ENCODE results near the gene BCL2L11. TPM values are rescaled to one million over a fixed set of nuclear protein-coding genes. Genes with fewer than 3 reads are reported as not detected.

The BCL2L11 gene
- total RNA-seq, 1 donor from 2014 or later, result 90.1 TPM

DNA sequence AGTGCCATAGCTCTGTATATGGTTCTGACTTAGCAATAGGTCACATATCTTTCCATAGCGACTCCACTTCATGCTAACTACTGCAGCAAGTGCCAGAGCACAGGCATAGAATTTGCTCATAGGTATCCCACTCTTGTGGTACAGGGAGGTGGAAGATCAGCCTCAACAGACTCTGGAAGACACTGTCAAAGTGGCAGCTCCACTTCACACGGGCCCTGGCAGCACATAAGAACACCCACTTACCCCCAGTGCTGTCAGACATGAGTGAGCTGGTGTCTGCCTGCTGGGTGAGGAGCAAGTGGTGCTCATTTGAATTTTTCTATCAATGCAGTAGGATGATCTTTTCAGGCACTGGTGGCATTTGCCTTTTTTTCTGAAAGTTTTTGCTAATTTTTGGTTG is 48.6 kb downstream of the BCL2L11 start:
- Histone ChIP-seq H3K36me3 (peaks cover 0 to 18% of the 10 kb centered on the region in 2 donors), H3K4me3 (no peak overlapping the region), H3K4me1 (peaks cover 13% of the 10 kb centered on the region), H3K27ac (no peak overlapping the region), H3K27me3 (no peaks in the 10 kb centered on the region), H3K9me3 (no peaks in the 10 kb centered on the region)
- DNase-seq (ENCODE audit: extremely low spot score in 2 of 2), result no peak
- TF ChIP-seq, protein P1, sequence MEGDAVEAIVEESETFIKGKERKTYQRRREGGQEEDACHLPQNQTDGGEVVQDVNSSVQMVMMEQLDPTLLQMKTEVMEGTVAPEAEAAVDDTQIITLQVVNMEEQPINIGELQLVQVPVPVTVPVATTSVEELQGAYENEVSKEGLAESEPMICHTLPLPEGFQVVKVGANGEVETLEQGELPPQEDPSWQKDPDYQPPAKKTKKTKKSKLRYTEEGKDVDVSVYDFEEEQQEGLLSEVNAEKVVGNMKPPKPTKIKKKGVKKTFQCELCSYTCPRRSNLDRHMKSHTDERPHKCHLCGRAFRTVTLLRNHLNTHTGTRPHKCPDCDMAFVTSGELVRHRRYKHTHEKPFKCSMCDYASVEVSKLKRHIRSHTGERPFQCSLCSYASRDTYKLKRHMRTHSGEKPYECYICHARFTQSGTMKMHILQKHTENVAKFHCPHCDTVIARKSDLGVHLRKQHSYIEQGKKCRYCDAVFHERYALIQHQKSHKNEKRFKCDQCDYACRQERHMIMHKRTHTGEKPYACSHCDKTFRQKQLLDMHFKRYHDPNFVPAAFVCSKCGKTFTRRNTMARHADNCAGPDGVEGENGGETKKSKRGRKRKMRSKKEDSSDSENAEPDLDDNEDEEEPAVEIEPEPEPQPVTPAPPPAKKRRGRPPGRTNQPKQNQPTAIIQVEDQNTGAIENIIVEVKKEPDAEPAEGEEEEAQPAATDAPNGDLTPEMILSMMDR (IDR thresholded peaks at IDR 0.05), result no peak
- TF ChIP-seq POLR2A (IDR thresholded peaks at IDR 0.05), result no peak
- TF ChIP-seq POLR2AphosphoS5 (IDR thresholded peaks at IDR 0.05; ENCODE audit: insufficient read depth in 1 of 2, low read depth in 1 of 2), result no peak
- intact Hi-C loops (cut with DNase I), result no loop called here

DNA sequence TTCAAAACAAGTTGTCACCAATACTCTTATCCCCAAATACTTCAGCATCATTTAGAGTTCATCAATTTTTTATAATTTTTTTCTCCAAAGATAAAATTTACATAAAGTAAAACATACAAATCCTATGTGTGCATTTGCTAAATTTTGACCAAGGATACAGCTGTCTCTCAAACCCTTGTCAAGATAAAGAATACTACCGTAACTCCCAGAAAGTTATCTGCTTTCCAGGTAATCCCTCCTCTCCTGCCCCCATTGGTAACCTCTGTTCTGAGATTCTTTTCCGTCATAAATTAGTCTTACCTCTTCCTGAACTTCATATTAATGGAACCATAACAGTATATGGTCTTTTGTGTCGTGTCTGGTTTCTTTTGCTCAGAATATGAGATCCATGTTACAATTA is 49.2 kb downstream of the BCL2L11 start:
- no peak overlapping the region for H3K27ac ChIP-seq
- TF ChIP-seq POLR2AphosphoS5 (IDR thresholded peaks at IDR 0.05; ENCODE audit: insufficient read depth in 1 of 2, low read depth in 1 of 2) (no peak), POLR2A (IDR thresholded peaks at IDR 0.05) (no peak)
- TF ChIP-seq, protein P1 (IDR thresholded peaks at IDR 0.05), result no peak
- peaks cover 0 to 18% of the 10 kb centered on the region in 2 donors for H3K36me3 ChIP-seq
- no peak overlapping the region for H3K4me3 ChIP-seq
- no peaks in the 10 kb centered on the region for H3K27me3 ChIP-seq
- intact Hi-C loops (cut with DNase I), result no loop called here
- H3K9me3 ChIP-seq, result no peaks in the 10 kb centered on the region
- peaks cover 13% of the 10 kb centered on the region for H3K4me1 ChIP-seq
- DNase-seq (ENCODE audit: extremely low spot score in 2 of 2), result no peak

DNA sequence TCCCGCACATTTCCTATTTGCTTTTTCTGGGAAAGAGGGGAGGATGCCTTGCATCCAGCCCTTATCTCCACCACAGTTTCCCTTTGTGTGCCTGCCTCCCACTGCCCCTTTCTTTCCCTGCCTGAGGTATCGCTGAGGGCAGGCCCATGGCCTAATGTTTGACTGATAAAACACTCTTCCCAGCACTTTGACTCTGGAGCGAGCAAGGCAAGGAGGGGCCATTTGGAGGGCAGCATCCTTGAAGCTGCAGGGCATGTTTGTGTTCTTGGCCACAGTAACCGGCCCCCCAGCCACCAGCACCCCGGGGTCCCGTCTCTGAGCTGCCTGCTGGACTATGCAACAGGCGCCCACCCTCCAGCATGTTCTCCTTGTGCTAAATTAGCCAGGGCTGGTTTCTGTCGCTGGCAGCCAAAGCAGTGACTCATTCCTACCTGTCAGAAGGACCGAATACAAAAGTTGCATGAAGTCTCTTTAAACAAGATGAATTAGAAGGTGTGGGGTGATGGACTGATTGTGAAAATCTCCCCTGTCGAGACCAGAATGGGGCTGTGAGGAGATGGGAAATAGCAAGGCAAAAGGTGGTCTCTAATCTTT is 50.7 kb downstream of the BCL2L11 start:
- no peak for DNase-seq (ENCODE audit: extremely low spot score in 2 of 2)
- TF ChIP-seq POLR2A (IDR thresholded peaks at IDR 0.05) (no peak), POLR2AphosphoS5 (IDR thresholded peaks at IDR 0.05; ENCODE audit: insufficient read depth in 1 of 2, low read depth in 1 of 2) (no peak)
- TF ChIP-seq, protein P1 (IDR thresholded peaks at IDR 0.05), result no peak
- H3K27me3 ChIP-seq, result no peaks in the 10 kb centered on the region
- peaks cover 13% of the 10 kb centered on the region for H3K4me1 ChIP-seq
- H3K27ac ChIP-seq, result no peak overlapping the region
- no peak overlapping the region for H3K4me3 ChIP-seq
- intact Hi-C loops (cut with DNase I), result no loop called here
- H3K9me3 ChIP-seq, result no peaks in the 10 kb centered on the region
- H3K36me3 ChIP-seq, result peaks cover 0 to 7% of the 10 kb centered on the region in 2 donors

DNA sequence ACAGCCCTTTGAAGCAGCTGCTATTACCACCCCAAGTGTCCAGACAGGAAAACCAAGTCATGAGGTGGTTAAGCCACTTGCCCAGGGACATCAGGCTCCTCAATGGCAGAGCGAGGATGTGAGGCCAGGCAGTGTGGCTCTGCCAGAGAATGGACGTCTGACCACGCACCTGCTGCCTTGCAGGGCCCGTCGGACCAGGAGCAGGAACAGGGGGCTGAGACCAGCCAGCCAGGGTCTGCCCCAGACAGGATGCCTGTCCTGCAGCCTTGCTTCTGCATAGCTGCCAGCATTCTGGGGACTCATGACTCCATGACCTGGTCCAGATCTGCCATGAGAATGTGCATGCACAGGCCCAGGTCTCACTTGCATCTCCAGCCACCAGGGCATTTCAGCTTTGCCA is 52.0 kb downstream of the BCL2L11 start:
- intact Hi-C loops (cut with DNase I), result no loop called here
- DNase-seq (ENCODE audit: extremely low spot score in 2 of 2), result no peak
- H3K36me3 ChIP-seq, result no peaks in the 10 kb centered on the region

DNA sequence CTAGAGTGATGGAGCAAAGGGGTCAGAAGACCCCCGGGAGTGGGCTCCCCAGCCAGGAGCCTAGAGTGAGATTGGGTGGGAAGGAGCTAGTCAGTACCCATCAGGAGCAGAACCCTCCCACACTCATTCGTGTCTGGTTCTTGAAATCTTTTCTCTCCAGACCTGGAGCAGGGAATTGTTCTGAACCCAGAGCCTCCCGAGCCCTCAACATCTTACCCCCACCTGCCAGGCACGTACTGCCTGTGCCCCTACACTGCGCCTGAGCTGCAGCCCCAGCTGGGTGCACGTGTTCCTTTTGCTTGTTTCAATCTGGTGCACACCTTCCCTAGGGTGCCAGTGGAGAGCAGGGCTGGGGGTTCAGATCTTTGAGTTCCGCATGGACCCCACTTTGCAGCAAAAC is 52.6 kb downstream of the BCL2L11 start:
- Histone ChIP-seq H3K9me3 (no peaks in the 10 kb centered on the region), H3K27me3 (no peaks in the 10 kb centered on the region), H3K4me3 (no peak overlapping the region), H3K36me3 (no peaks in the 10 kb centered on the region), H3K27ac (no peak overlapping the region), H3K4me1 (peaks cover 5% of the 10 kb centered on the region)
- intact Hi-C loops (cut with DNase I), result no loop called here
- DNase-seq (ENCODE audit: extremely low spot score in 2 of 2), result no peak
- TF ChIP-seq POLR2A (IDR thresholded peaks at IDR 0.05) (no peak), POLR2AphosphoS5 (IDR thresholded peaks at IDR 0.05; ENCODE audit: insufficient read depth in 1 of 2, low read depth in 1 of 2) (no peak)
- TF ChIP-seq, protein P1 (IDR thresholded peaks at IDR 0.05), result no peak

More for the DNA sequence above, 52.0 kb downstream of the BCL2L11 start:
- H3K9me3 ChIP-seq, result no peaks in the 10 kb centered on the region
- H3K27me3 ChIP-seq, result no peaks in the 10 kb centered on the region
- TF ChIP-seq POLR2A (IDR thresholded peaks at IDR 0.05), result no peak
- TF ChIP-seq POLR2AphosphoS5 (IDR thresholded peaks at IDR 0.05; ENCODE audit: insufficient read depth in 1 of 2, low read depth in 1 of 2), result no peak
- TF ChIP-seq, protein P1 (IDR thresholded peaks at IDR 0.05), result no peak
- peaks cover 12% of the 10 kb centered on the region for H3K4me1 ChIP-seq
- H3K4me3 ChIP-seq, result no peak overlapping the region
- no peak overlapping the region for H3K27ac ChIP-seq

Data from vagina (tissue), 2 donors.